ENCODE results near the gene CCNL2.

- TF ChIP-seq CTCF (IDR thresholded peaks at IDR 0.05) (no peak), EP300 (IDR thresholded peaks at IDR 0.05) (no peak)
Observed at GRCh38 chr1:1356796-1357401, 42.2 kb downstream of the CCNL2 start.
